Ovary (tissue), 9 donors: ENCODE measurements around the gene KLF12. TPM values are rescaled to one million over a fixed set of nuclear protein-coding genes. Genes with fewer than 3 reads are reported as not detected.

Source experiments
- DNase-seq, 5 donors: peaks; one replicate each; pipeline ENCODE4 v3.0.0-alpha.2; 2019 to 2020
- H3K27ac ChIP-seq, 2 donors: fragments of 200-600 bp; one replicate each; pipeline versions ENCODE4 v1.5.1 to v1.8.0; 2019 to 2022
- H3K27me3 ChIP-seq: fragments of 200-600 bp; one replicate; pipeline ENCODE4 v1.8.0; 2022
- H3K36me3 ChIP-seq: fragments of 200-600 bp; sonication (generic); one replicate; pipeline ENCODE4 v1.5.1; 2019
- H3K4me1 ChIP-seq: one replicate; pipeline ENCODE4 v1.8.1; 2013; ENCODE audit warnings: mild to moderate bottlenecking, moderate library complexity; ENCODE audit not compliant: insufficient read depth
- H3K4me3 ChIP-seq: fragments of 200-600 bp; sonication (generic); one replicate; pipeline ENCODE4 v1.5.1; 2017
- H3K9me3 ChIP-seq, 2 donors: fragments of 200-600 bp in 1 of 2; sonication (generic) in 1 of 2; one replicate each; pipeline versions ENCODE4 v1.5.1 to v1.8.1; 2013 to 2019; ENCODE audit warnings: mild to moderate bottlenecking in 1 of 2, moderate library complexity in 1 of 2
- EP300 ChIP-seq: sonication (generic); formaldehyde crosslinking; IDR thresholded peaks from one replicate; pipeline ENCODE4 v1.6.1; 2017; ENCODE audit warnings: antibody characterized with exemption
- POLR2A ChIP-seq: fragments of 450-650 bp; IDR thresholded peaks from one replicate; pipeline ENCODE4 v1.6.1; 2017; ENCODE audit warnings: antibody characterized with exemption, mild to moderate bottlenecking, moderate library complexity
- WGBS, 3 donors: extraction: QIAGEN DNeasy Blood & Tissue Kit in 1 of 3; methylation state at CpG; one replicate each; pipeline versions ENCODE4 v1.1.5 to v1.1.7; 2013 to 2017; 5-methylcytosine and 5-hydroxymethylcytosine counted together
- intact Hi-C, 4 donors: fragments of 100-400 bp; cut with DNase I; formaldehyde crosslinking; loops; one replicate each; pipeline versions ENCODE4 v1.11.0 to v1.15.1; 2022 to 2023
- polyA plus RNA-seq, 2 donors: library from polyadenylated mRNA; stranded (reverse); fragments of 200-250 nt in 1 of 2; fragments of 350-450 nt in 1 of 2; fragmentation: Illumina TruSeq in 1 of 2; extraction: RNeasy Lipid Tissue Mini Kit (QIAGEN cat#74804) in 1 of 2; gene quantifications; one replicate each; pipeline ENCODE4 v1.2.3, GENCODE V29; 2013 to 2014
- total RNA-seq, 7 donors: library from RNA; depleted of rRNA in 2 of 7; stranded (reverse); fragments of >200 nt in 2 of 7; fragmentation: NEBNext Ultra II Directional in 3 of 7; extraction: Animal tissue kit (Norgen Biotek cat#: 25700) in 3 of 7; gene quantifications; one replicate each; pipeline versions ENCODE4 v1.1.0 to v1.2.4, GENCODE V29; 2016 to 2023
- TF ChIP-seq, protein P1 (sequence below), 3 donors: fragments of 450-650 bp in 2 of 3; fragments of 200-600 bp in 1 of 3; IDR thresholded peaks; one replicate each; pipeline versions ENCODE4 v1.5.1 to v1.8.0; 2016 to 2022; ENCODE audit warnings: antibody characterized with exemption in 3 of 3, mild to moderate bottlenecking in 1 of 3
- donor health status: DM: no; HTN: no; CAD: no; lungs with moderate emphysema.
- donor health status: DM: no; HTN: no; CAD: no.
- donor health status: Bipolar disorder and iron deficiency.
- donor health status: DM: yes; HTN: yes; CAD: no.
- donor health status: DM: no; HTN: no; CAD: no.
- donor health status: DM: yes; HTN: yes; CAD: no.

Gene KLF12
- total and polyA plus RNA-seq, 9 donors: 3.6 to 22.1 (median 15.9) TPM

- WGBS, 3 donors: 22 to 34% (median 31%) methylated on average over 3 of the region's 3 CpGs
- intact Hi-C loops: no loop called here
- TF ChIP-seq POLR2A: no peak
- TF ChIP-seq, protein P1, sequence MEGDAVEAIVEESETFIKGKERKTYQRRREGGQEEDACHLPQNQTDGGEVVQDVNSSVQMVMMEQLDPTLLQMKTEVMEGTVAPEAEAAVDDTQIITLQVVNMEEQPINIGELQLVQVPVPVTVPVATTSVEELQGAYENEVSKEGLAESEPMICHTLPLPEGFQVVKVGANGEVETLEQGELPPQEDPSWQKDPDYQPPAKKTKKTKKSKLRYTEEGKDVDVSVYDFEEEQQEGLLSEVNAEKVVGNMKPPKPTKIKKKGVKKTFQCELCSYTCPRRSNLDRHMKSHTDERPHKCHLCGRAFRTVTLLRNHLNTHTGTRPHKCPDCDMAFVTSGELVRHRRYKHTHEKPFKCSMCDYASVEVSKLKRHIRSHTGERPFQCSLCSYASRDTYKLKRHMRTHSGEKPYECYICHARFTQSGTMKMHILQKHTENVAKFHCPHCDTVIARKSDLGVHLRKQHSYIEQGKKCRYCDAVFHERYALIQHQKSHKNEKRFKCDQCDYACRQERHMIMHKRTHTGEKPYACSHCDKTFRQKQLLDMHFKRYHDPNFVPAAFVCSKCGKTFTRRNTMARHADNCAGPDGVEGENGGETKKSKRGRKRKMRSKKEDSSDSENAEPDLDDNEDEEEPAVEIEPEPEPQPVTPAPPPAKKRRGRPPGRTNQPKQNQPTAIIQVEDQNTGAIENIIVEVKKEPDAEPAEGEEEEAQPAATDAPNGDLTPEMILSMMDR (IDR thresholded peaks at IDR 0.05): no peak
- TF ChIP-seq EP300: no peak
- Histone ChIP-seq H3K27ac (no peak overlapping the region), H3K9me3 (no peaks in the 10 kb centered on the region), H3K27me3 (no peaks in the 10 kb centered on the region), H3K4me3 (no peak overlapping the region), H3K36me3 (no peaks in the 10 kb centered on the region), H3K4me1 (peaks cover 1% of the 10 kb centered on the region)
- DNase-seq: no peak
Observed at GRCh38 chr13:74151859-74152258, 17.7 kb upstream of the KLF12 start.

- intact Hi-C loops: no loop called here
- whole genome bisulfite sequencing, 3 donors: 13 to 39% (median 18%) methylated on average over 1 of the region's 1 CpG
- TF ChIP-seq POLR2A (no peak), EP300 (no peak)
- TF ChIP-seq, protein P1 (IDR thresholded peaks at IDR 0.05): no peak
- Histone ChIP-seq H3K4me3 (no peak overlapping the region), H3K27me3 (no peaks in the 10 kb centered on the region), H3K36me3 (no peaks in the 10 kb centered on the region), H3K27ac (no peak overlapping the region), H3K4me1 (peaks cover 1% of the 10 kb centered on the region), H3K9me3 (no peaks in the 10 kb centered on the region)
- DNase-seq: no peak
Observed at GRCh38 chr13:74148352-74148751, 14.1 kb upstream of the KLF12 start.

GRCh38 chr13:74145249-74145975 lies 11.2 kb upstream of the KLF12 start:
- no peaks in the 10 kb centered on the region for H3K9me3 ChIP-seq
- peak in 1 of 5 donors; percentile 13 for DNase-seq
- H3K4me1 ChIP-seq: peaks cover 1% of the 10 kb centered on the region
- no peak overlapping the region for H3K4me3 ChIP-seq
- H3K27ac ChIP-seq: no peak overlapping the region
- intact Hi-C loops: no loop called here
- WGBS, 3 donors: 11 to 23% (median 12%) methylated on average over 2 of the region's 2 CpGs
- H3K36me3 ChIP-seq: no peaks in the 10 kb centered on the region
- no peaks in the 10 kb centered on the region for H3K27me3 ChIP-seq
- TF ChIP-seq, protein P1 (IDR thresholded peaks at IDR 0.05): no peak
- TF ChIP-seq EP300 (no peak), POLR2A (no peak)

GRCh38 chr13:74144269-74144668 lies 10.1 kb upstream of the KLF12 start:
- intact Hi-C loops: no loop called here
- no peak overlapping the region for H3K27ac ChIP-seq
- H3K36me3 ChIP-seq: no peaks in the 10 kb centered on the region
- DNase-seq: no peak
- no peak overlapping the region for H3K4me3 ChIP-seq
- no peaks in the 10 kb centered on the region for H3K27me3 ChIP-seq
- no peaks in the 10 kb centered on the region for H3K9me3 ChIP-seq
- peaks cover 1% of the 10 kb centered on the region for H3K4me1 ChIP-seq
- no peak for TF ChIP-seq EP300
- TF ChIP-seq POLR2A: no peak
- TF ChIP-seq, protein P1 (IDR thresholded peaks at IDR 0.05): no peak
- whole genome bisulfite sequencing, 3 donors: 60 to 74% (median 66%) methylated on average over 3 of the region's 3 CpGs
